Measurements from ENCODE around the gene TPX2. TPM values are rescaled to one million over a fixed set of nuclear protein-coding genes. Genes with fewer than 3 reads are reported as not detected.

TPX2 gene
- total and polyA plus RNA-seq, 7 donors: 0.63 to 8.5 (median 2.2) TPM

DNA sequence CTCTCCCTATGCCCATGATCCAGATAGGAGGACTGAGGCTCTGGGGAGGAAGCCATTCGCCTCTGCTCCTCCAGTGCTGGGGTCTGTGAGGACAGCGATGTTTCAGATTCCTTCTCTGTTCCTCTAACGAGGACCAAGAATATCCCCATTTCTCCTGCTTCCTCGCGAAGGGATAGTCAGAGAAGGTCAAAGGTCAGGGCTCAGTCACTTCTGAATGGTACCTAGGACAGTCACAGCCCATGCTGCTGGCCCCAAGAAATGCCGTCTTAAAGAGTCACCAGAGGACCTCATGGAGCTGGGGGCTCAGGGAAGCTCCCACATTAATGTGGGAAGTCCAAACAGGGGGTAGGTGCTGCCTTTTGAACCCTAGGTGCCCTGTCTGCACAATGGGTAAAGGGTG lies 104.2 kb downstream of the TPX2 start:
- no peaks in the 10 kb centered on the region for H3K36me3 ChIP-seq (ENCODE audit: insufficient read depth in 1 of 2, low read depth in 1 of 2)
- TF ChIP-seq, protein P1, sequence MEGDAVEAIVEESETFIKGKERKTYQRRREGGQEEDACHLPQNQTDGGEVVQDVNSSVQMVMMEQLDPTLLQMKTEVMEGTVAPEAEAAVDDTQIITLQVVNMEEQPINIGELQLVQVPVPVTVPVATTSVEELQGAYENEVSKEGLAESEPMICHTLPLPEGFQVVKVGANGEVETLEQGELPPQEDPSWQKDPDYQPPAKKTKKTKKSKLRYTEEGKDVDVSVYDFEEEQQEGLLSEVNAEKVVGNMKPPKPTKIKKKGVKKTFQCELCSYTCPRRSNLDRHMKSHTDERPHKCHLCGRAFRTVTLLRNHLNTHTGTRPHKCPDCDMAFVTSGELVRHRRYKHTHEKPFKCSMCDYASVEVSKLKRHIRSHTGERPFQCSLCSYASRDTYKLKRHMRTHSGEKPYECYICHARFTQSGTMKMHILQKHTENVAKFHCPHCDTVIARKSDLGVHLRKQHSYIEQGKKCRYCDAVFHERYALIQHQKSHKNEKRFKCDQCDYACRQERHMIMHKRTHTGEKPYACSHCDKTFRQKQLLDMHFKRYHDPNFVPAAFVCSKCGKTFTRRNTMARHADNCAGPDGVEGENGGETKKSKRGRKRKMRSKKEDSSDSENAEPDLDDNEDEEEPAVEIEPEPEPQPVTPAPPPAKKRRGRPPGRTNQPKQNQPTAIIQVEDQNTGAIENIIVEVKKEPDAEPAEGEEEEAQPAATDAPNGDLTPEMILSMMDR (IDR thresholded peaks at IDR 0.05): no peak
- no peaks in the 10 kb centered on the region for H3K9me3 ChIP-seq
- ATAC-seq (no peak), DNase-seq (no peak)
- peak overlapping the region; percentile 53 for H3K4me3 ChIP-seq
- no peaks in the 10 kb centered on the region for H3K4me1 ChIP-seq
- peak overlapping the region; percentile 55 for H3K27ac ChIP-seq
- WGBS, 3 donors: 62 to 80% (median 76%) methylated on average over 6 of the region's 6 CpGs
- H3K27me3 ChIP-seq (ENCODE audit: insufficient read depth in 3 of 3, low read length in 2 of 3): no peaks in the 10 kb centered on the region
- intact Hi-C loops (cut with DNase I): no loop called here

DNA sequence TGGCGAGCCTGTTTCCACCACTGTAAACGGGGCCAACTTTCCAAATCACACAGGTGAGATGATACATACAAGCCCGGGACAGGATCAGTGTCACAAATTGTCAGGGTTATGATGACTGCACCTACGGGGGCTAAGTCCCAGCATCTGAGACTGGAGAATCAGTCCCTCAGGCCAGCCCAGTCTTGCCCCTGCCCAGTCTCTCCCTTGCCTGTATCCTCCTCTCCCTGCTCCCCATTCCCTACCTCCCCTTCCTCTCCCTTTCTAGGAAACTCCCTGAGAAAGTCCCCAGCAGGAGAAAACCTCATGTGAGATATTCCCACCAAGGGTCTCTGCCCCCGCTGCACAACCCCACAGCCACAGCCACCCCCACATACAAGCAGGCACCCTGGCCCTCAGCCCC lies 104.8 kb downstream of the TPX2 start:
- ATAC-seq: no peak
- Histone ChIP-seq H3K4me1 (no peaks in the 10 kb centered on the region), H3K27me3 (ENCODE audit: insufficient read depth in 3 of 3, low read length in 2 of 3) (peaks cover 0 to 1% (median 0%) of the 10 kb centered on the region in 3 donors), H3K4me3 (peak overlapping the region; percentile 53), H3K27ac (peak overlapping the region; percentile 55), H3K36me3 (ENCODE audit: insufficient read depth in 1 of 2, low read depth in 1 of 2) (no peaks in the 10 kb centered on the region), H3K9me3 (no peaks in the 10 kb centered on the region)
- WGBS, 3 donors: 78 to 84% (median 84%) methylated on average over 5 of the region's 5 CpGs
- TF ChIP-seq, protein P1 (IDR thresholded peaks at IDR 0.05): no peak
- intact Hi-C loops (cut with DNase I): no loop called here
- DNase-seq: no peak

GRCh38 chr20:31844737-31845299 lies 105.7 kb downstream of the TPX2 start:
- Histone ChIP-seq H3K4me3 (peak overlapping the region; percentile 53), H3K4me1 (no peaks in the 10 kb centered on the region), H3K27me3 (ENCODE audit: insufficient read depth in 3 of 3, low read length in 2 of 3) (peaks cover 0 to 11% (median 0%) of the 10 kb centered on the region in 3 donors), H3K36me3 (ENCODE audit: insufficient read depth in 1 of 2, low read depth in 1 of 2) (no peaks in the 10 kb centered on the region), H3K27ac (peak overlapping the region; percentile 36), H3K9me3 (no peaks in the 10 kb centered on the region)
- DNase-seq: no peak
- ATAC-seq: no peak
- intact Hi-C loops (cut with DNase I): no loop called here
- TF ChIP-seq, protein P1 (IDR thresholded peaks at IDR 0.05): no peak
- WGBS, 3 donors: 64 to 78% (median 73%) methylated on average over 28 of the region's 28 CpGs

DNA sequence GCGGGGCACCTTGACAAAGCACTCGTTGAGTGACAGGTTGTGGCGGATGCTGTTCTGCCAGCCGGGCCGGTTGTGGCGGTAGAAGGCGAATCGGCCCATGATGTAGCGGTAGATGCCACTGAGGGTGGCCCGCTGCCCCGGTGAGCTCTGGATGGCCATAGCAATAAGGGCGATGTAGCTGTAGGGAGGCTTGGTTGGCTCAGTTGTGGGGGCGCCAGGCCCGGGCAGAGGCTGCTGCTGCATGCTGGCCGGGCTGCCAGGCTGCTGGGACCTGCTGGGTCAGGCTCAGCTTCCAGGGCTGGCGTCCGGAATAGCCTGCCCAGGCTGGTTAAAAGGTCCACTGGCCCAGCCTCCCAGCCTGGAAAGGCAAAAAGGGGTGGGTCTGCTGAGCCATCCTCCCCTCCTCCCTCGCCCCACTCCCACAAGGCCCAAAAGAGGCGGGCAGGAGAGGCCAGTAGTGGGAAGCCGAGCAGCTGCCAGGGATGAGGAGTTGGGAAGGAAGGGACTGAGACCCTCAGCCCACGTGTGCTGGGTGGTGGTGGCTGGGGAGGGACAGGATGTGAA lies 106.3 kb downstream of the TPX2 start, which contains the start of gene FOXS1:
FOXS1 (minus strand) TSS at position 305 of the 564 bp plus-strand sequence; CDS start at position 243, 62 bp downstream.
- TF ChIP-seq, protein P1 (IDR thresholded peaks at IDR 0.05): no peak
- ATAC-seq (peak in 3 of 4 donors; percentile 9 to 32 (median 19)), DNase-seq (peak in 1 of 2 donors; percentile 65)
- intact Hi-C loops (cut with DNase I): no loop called here
- no peaks in the 10 kb centered on the region for H3K9me3 ChIP-seq
- H3K36me3 ChIP-seq (ENCODE audit: insufficient read depth in 1 of 2, low read depth in 1 of 2): no peaks in the 10 kb centered on the region
- H3K27me3 ChIP-seq (ENCODE audit: insufficient read depth in 3 of 3, low read length in 2 of 3): peaks cover 0 to 16% (median 3%) of the 10 kb centered on the region in 3 donors
- H3K27ac ChIP-seq: peak within 1 kb of the TSS; percentile 36
- WGBS, 3 donors: 37 to 52% (median 44%) methylated on average over 21 of the region's 21 CpGs
- H3K4me1 ChIP-seq: no peaks in the 10 kb centered on the region
- H3K4me3 ChIP-seq: peak within 1 kb of the TSS; percentile 53
